ENCODE measurements around the gene HCK. TPM values are rescaled to one million over a fixed set of nuclear protein-coding genes. Genes with fewer than 3 reads are reported as not detected.

Gene HCK
- total RNA-seq, 1 experiment from 2014 or later, result not detected

DNA sequence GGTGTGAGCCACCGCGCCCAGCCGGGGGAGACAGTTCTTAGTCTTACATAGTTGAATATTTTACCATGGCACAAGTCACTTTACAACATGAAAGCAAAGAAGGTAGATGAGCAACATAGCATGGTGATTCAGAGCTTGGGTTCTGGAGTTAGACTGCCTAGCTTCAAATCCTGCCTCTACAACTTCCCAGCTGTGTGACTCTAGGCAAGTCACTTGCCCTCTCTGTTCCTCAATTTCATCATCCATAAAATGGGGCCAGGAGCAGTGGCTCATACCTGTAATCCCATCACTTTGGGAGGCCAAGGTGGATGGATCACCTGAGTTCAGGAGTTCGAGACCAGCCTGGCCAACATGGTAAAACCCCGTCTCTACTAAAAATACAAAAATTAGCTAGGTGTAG lies 26.3 kb downstream of the HCK start:
- Histone ChIP-seq H3K27ac (ENCODE audit: low read length) (no peak overlapping the region), H3K4me3 (ENCODE audit: low read length) (no peak overlapping the region), H3K4me1 (ENCODE audit: insufficient read depth, low read length) (0 out of 2 replicates have a peak, but pooled peaks cover 10% of the 10 kb centered on the region), H3K4me2 (ENCODE audit: low read length) (no peak overlapping the region), H3K79me2 (ENCODE audit: low read length) (no peaks in the 10 kb centered on the region), H3K9ac (ENCODE audit: low read length) (no peak overlapping the region), H3K27me3 (ENCODE audit: low read length) (peaks cover 45% of the 10 kb centered on the region), H4K20me1 (ENCODE audit: low read length) (no peaks in the 10 kb centered on the region), H3K9me2 (replicated peaks; ENCODE audit: low read length) (no peaks in the 10 kb centered on the region), H3K9me3 (ENCODE audit: low read length) (no peaks in the 10 kb centered on the region), H3F3A (ENCODE audit: low read length, unreplicated experiment) (no peaks in the 10 kb centered on the region), H3K36me3 (ENCODE audit: low read depth, low read length) (no peaks in the 10 kb centered on the region), H2AFZ (ENCODE audit: low read length) (no peak overlapping the region)
- POLR2A ChIA-PET (ENCODE audit: unreplicated experiment), result no interaction called here
- no TSS peak for BruUV-seq (replicated peaks)
- CTCF ChIA-PET, result no interaction called here
- ATAC-seq (no peak), DNase-seq (no peak)
- no peak for TF ChIP-seq EZH2phosphoT487 (IDR thresholded peaks at IDR 0.05; ENCODE audit: borderline replicate concordance, low read length)
- TF ChIP-seq, protein P1, sequence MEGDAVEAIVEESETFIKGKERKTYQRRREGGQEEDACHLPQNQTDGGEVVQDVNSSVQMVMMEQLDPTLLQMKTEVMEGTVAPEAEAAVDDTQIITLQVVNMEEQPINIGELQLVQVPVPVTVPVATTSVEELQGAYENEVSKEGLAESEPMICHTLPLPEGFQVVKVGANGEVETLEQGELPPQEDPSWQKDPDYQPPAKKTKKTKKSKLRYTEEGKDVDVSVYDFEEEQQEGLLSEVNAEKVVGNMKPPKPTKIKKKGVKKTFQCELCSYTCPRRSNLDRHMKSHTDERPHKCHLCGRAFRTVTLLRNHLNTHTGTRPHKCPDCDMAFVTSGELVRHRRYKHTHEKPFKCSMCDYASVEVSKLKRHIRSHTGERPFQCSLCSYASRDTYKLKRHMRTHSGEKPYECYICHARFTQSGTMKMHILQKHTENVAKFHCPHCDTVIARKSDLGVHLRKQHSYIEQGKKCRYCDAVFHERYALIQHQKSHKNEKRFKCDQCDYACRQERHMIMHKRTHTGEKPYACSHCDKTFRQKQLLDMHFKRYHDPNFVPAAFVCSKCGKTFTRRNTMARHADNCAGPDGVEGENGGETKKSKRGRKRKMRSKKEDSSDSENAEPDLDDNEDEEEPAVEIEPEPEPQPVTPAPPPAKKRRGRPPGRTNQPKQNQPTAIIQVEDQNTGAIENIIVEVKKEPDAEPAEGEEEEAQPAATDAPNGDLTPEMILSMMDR (conservative IDR thresholded peaks at IDR 0.05; ENCODE audit: low read depth, low read length), result no peak
- TF ChIP-seq EZH2 (IDR thresholded peaks at IDR 0.05; ENCODE audit: low read length, unreplicated experiment), result no peak
- intact Hi-C loops (cut with micrococcal nuclease), result no loop called here

DNA sequence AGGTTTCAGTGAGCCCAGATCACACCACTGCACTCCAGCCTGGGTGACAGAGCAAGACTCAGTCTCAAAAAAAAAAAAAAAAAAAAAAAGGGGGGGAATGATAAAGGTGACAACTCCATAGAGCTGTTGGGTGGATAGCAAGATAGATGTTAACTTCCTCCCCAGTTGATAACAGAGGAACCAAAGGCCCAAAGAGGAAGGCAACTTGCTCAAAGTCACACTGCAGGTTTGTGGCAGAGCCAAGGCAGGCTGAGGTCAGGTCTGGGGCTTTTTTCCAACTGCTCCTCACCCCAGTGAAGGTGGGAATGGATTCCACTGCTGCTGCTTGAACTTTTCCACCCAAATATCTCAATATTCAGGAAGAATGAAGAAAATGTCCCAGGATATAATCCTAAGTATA lies 26.7 kb downstream of the HCK start:
- 0 out of 2 replicates have a peak, but pooled peaks cover 10% of the 10 kb centered on the region for H3K4me1 ChIP-seq (ENCODE audit: insufficient read depth, low read length)
- H3F3A ChIP-seq (ENCODE audit: low read length, unreplicated experiment), result no peaks in the 10 kb centered on the region
- H3K9me3 ChIP-seq (ENCODE audit: low read length), result no peaks in the 10 kb centered on the region
- no peaks in the 10 kb centered on the region for H3K79me2 ChIP-seq (ENCODE audit: low read length)
- ChIA-PET CTCF (no interaction called here), POLR2A (ENCODE audit: unreplicated experiment) (no interaction called here)
- ATAC-seq (no peak), DNase-seq (no peak)
- no peak overlapping the region for H3K4me3 ChIP-seq (ENCODE audit: low read length)
- no peak overlapping the region for H2AFZ ChIP-seq (ENCODE audit: low read length)
- no peaks in the 10 kb centered on the region for H3K36me3 ChIP-seq (ENCODE audit: low read depth, low read length)
- no peak overlapping the region for H3K27ac ChIP-seq (ENCODE audit: low read length)
- H3K9ac ChIP-seq (ENCODE audit: low read length), result no peak overlapping the region
- intact Hi-C loops (cut with micrococcal nuclease), result no loop called here
- H3K4me2 ChIP-seq (ENCODE audit: low read length), result no peak overlapping the region
- no peaks in the 10 kb centered on the region for H3K9me2 ChIP-seq (replicated peaks; ENCODE audit: low read length)
- no TSS peak for BruUV-seq (replicated peaks)
- H3K27me3 ChIP-seq (ENCODE audit: low read length), result peaks cover 45% of the 10 kb centered on the region
- no peaks in the 10 kb centered on the region for H4K20me1 ChIP-seq (ENCODE audit: low read length)
- TF ChIP-seq EZH2phosphoT487 (IDR thresholded peaks at IDR 0.05; ENCODE audit: borderline replicate concordance, low read length) (no peak), EZH2 (IDR thresholded peaks at IDR 0.05; ENCODE audit: low read length, unreplicated experiment) (no peak)
- TF ChIP-seq, protein P1 (conservative IDR thresholded peaks at IDR 0.05; ENCODE audit: low read depth, low read length), result no peak

DNA sequence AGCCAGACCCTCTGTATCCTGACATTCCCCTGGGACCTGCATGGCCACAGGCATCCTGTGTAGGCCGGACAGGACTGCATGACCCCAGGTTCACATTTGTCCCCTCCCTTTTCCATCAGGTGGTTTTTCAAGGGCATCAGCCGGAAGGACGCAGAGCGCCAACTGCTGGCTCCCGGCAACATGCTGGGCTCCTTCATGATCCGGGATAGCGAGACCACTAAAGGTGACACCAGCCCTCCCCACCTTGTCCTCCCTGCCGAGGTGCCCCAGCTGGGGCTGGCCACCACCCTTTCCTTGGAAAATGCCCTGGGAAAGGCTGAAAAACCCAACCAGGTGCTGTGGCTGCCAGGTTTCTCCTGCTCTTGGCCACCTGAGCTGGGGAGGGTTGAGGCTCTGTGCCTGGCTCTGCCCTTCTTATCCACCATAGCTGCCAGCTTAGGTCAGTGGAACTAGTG lies 27.6 kb downstream of the HCK start:
- CTCF ChIA-PET, result interaction anchor here (0.6 kb wide), 1 partner anchor 225 kb away, joined by 3 read pairs; no protein-coding TSS in a partner anchor
- no peak for ATAC-seq
- no peak overlapping the region for H2AFZ ChIP-seq (ENCODE audit: low read length)

More for the DNA sequence above, 27.6 kb downstream of the HCK start:
- TF ChIP-seq EZH2phosphoT487 (IDR thresholded peaks at IDR 0.05; ENCODE audit: borderline replicate concordance, low read length) (no peak), EZH2 (IDR thresholded peaks at IDR 0.05; ENCODE audit: low read length, unreplicated experiment) (no peak)
- TF ChIP-seq, protein P1 (conservative IDR thresholded peaks at IDR 0.05; ENCODE audit: low read depth, low read length), result no peak; the same call in 1 of the 2 replicates
- H4K20me1 ChIP-seq (ENCODE audit: low read length), result no peaks in the 10 kb centered on the region
- no peak overlapping the region for H3K4me3 ChIP-seq (ENCODE audit: low read length)
- no peak overlapping the region for H3K4me2 ChIP-seq (ENCODE audit: low read length)
- 0 out of 2 replicates have a peak, but pooled peaks cover 10% of the 10 kb centered on the region for H3K4me1 ChIP-seq (ENCODE audit: insufficient read depth, low read length)
- no peak overlapping the region for H3K27ac ChIP-seq (ENCODE audit: low read length)
- H3K36me3 ChIP-seq (ENCODE audit: low read depth, low read length), result no peaks in the 10 kb centered on the region
- H3K79me2 ChIP-seq (ENCODE audit: low read length), result no peaks in the 10 kb centered on the region
- H3F3A ChIP-seq (ENCODE audit: low read length, unreplicated experiment), result no peaks in the 10 kb centered on the region
- H3K9ac ChIP-seq (ENCODE audit: low read length), result no peak overlapping the region
- intact Hi-C loops (cut with micrococcal nuclease), result no loop called here
- POLR2A ChIA-PET (ENCODE audit: unreplicated experiment), result no interaction called here
- H3K9me3 ChIP-seq (ENCODE audit: low read length), result no peaks in the 10 kb centered on the region
- no peak for DNase-seq
- BruUV-seq (replicated peaks), result no TSS peak
- no peaks in the 10 kb centered on the region for H3K9me2 ChIP-seq (replicated peaks; ENCODE audit: low read length)
- H3K27me3 ChIP-seq (ENCODE audit: low read length), result peaks cover 45% of the 10 kb centered on the region

All from PC-3 (cell line).